Measurements from ENCODE around the gene ISG20. TPM values are rescaled to one million over a fixed set of nuclear protein-coding genes. Genes with fewer than 3 reads are reported as not detected.

The ISG20 gene
- total and polyA plus RNA-seq, 2 of the 8 experiments (the other 6 are each of a cell fraction or from before 2014, with no cell fraction given): 2.9 to 5.2 TPM

DNA sequence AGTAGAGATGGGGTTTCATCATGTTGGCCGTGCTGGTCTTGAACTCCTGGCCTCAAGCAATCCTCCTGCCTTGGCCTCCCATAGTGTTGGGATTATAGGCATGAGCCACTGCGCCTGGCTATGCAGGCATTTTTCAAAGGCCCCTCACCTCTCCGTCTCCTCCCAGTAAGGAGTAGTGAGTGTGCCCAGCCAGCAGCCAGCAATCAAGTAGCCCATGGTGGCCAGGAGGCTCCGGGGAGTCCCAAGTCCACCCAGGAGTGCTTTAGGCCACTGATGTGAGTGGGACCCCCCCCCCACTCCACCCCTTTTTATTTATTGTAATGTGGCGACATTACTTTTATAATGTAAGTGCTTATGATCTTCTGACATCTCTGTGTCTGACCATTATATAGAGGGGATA lies 8.1 kb downstream of the ISG20 start:
- no peaks in the 10 kb centered on the region for H3K23me2 ChIP-seq (ENCODE audit: low read depth, low read length)
- ChIA-PET CTCF (ENCODE audit: partially characterized antibody) (interaction anchor here (0.8 to 1.2 kb wide), 5 partner anchors 9 to 191 kb away, joined by 3 to 6 read pairs (median 4); no protein-coding TSS in a partner anchor), POLR2A (ENCODE audit: partially characterized antibody) (interaction anchor here (1.1 to 1.5 kb wide), 3 partner anchors 12 to 25 kb away, joined by 3 to 5 read pairs (median 4); no protein-coding TSS in a partner anchor)
- no peak overlapping the region for H2BK5ac ChIP-seq (ENCODE audit: low read depth, low read length)
- DNase-seq (ENCODE audit: low read depth in 1 of 2, low spot score in 2 of 2) (peak in 1 of 2 experiments; percentile 28), FAIRE-seq (no peak)
- H2BK12ac ChIP-seq (ENCODE audit: low read depth, low read length): no peak overlapping the region
- no peak overlapping the region for H2AK5ac ChIP-seq (ENCODE audit: low read depth, low read length)
- H2BK15ac ChIP-seq (ENCODE audit: low read length): no peak overlapping the region
- H3K27ac ChIP-seq (ENCODE audit: low read depth, low read length): no peak overlapping the region
- no peak overlapping the region for H3K4me3 ChIP-seq (ENCODE audit: extremely low read depth in 1 of 4, insufficient read depth in 2 of 4, low read depth in 3 of 4, low read length in 4 of 4)
- H3K23ac ChIP-seq (ENCODE audit: insufficient read length): no peak overlapping the region
- H3K9ac ChIP-seq (replicated peaks in 1 of 4; ENCODE audit: extremely low read depth in 1 of 4, low read depth in 3 of 4, low read length in 3 of 4): no peak overlapping the region
- peaks cover 0 to 8% (median 3%) of the 10 kb centered on the region in 4 experiments; a peak in 6 of 7 replicates for H3K4me1 ChIP-seq (replicated peaks in 1 of 4; ENCODE audit: control insufficient read depth in 3 of 4, insufficient read depth in 4 of 4, low read length in 3 of 4)
- H2BK20ac ChIP-seq (ENCODE audit: low read length): no peak overlapping the region
- H3K79me2 ChIP-seq (ENCODE audit: control insufficient read depth in 1 of 2, insufficient read depth in 2 of 2, low read length in 2 of 2): no peaks in the 10 kb centered on the region
- H3K36me3 ChIP-seq (ENCODE audit: control insufficient read depth in 2 of 4, insufficient read depth in 4 of 4, low read length in 3 of 4): no peaks in the 10 kb centered on the region
- no peak overlapping the region for H2BK120ac ChIP-seq (replicated peaks; ENCODE audit: low read depth, low read length)
- H3K56ac ChIP-seq (replicated peaks; ENCODE audit: insufficient read length, low read depth, low read length): no peak overlapping the region
- H4K5ac ChIP-seq (ENCODE audit: insufficient read length, low read depth, low read length): no peak overlapping the region
- H3K27me3 ChIP-seq (replicated peaks in 1 of 4; ENCODE audit: control insufficient read depth in 3 of 4, extremely low read depth in 1 of 4, insufficient read depth in 3 of 4, low read length in 3 of 4): no peaks in the 10 kb centered on the region
- no peak overlapping the region for H3K4ac ChIP-seq (replicated peaks; ENCODE audit: insufficient read length, low read depth, low read length)
- H3K18ac ChIP-seq (ENCODE audit: extremely low read depth, low read length): no peak overlapping the region
- no peak overlapping the region for H3K4me2 ChIP-seq (ENCODE audit: insufficient read depth in 1 of 2, low read depth in 2 of 2, low read length in 2 of 2)
- H4K91ac ChIP-seq (replicated peaks; ENCODE audit: insufficient read length, low read length): no peak overlapping the region
- H4K20me1 ChIP-seq (replicated peaks in 1 of 2; ENCODE audit: control insufficient read depth in 1 of 2, insufficient read depth in 2 of 2, low read length in 2 of 2): no peaks in the 10 kb centered on the region
- H3K9me3 ChIP-seq (ENCODE audit: insufficient read depth in 2 of 2, low read depth in 1 of 2, low read length in 1 of 2): no peaks in the 10 kb centered on the region
- no peaks in the 10 kb centered on the region; the same call in 1 of the 2 replicates for H3K79me1 ChIP-seq (ENCODE audit: low read depth, low read length)
- H2AFZ ChIP-seq (ENCODE audit: low read length): no peak overlapping the region
- no peak overlapping the region; the same call in 1 of the 2 replicates for H4K8ac ChIP-seq (ENCODE audit: extremely low read depth, insufficient read depth, low read length)
- H3K14ac ChIP-seq (ENCODE audit: insufficient read length): no peak overlapping the region
- TF ChIP-seq POU5F1 (IDR thresholded peaks at IDR 0.05; ENCODE audit: low read depth, low read length) (no peak), ASH2L (IDR thresholded peaks at IDR 0.05; ENCODE audit: low read length) (no peak), SAP30 (IDR thresholded peaks at IDR 0.05; ENCODE audit: insufficient read depth, insufficient replicate concordance, low read length) (no peak), RAD21 (IDR thresholded peaks at IDR 0.05 in 1 of 2, conservative IDR thresholded peaks at IDR 0.05 in 1 of 2; ENCODE audit: low read depth in 2 of 2, low read length in 2 of 2) (no peak), PHF8 (conservative IDR thresholded peaks at IDR 0.05; ENCODE audit: low read depth, low read length) (no peak), YY1 (IDR thresholded peaks at IDR 0.05; ENCODE audit: low read depth, low read length) (no peak), CHD1 (IDR thresholded peaks at IDR 0.05; ENCODE audit: low read depth, low read length) (no peak), TEAD4 (IDR thresholded peaks at IDR 0.05; ENCODE audit: low read depth, low read length) (no peak), KDM5A (IDR thresholded peaks at IDR 0.05; ENCODE audit: low read length) (no peak), NRF1 (IDR thresholded peaks at IDR 0.05; ENCODE audit: low read depth, low read length) (no peak), SP1 (IDR thresholded peaks at IDR 0.05; ENCODE audit: low read depth, low read length) (no peak), FOSL1 (IDR thresholded peaks at IDR 0.05; ENCODE audit: insufficient read depth, low read depth, low read length) (no peak), JUND (IDR thresholded peaks at IDR 0.05; ENCODE audit: low read length) (no peak)
- TF ChIP-seq, protein P1, sequence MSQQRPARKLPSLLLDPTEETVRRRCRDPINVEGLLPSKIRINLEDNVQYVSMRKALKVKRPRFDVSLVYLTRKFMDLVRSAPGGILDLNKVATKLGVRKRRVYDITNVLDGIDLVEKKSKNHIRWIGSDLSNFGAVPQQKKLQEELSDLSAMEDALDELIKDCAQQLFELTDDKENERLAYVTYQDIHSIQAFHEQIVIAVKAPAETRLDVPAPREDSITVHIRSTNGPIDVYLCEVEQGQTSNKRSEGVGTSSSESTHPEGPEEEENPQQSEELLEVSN (IDR thresholded peaks at IDR 0.05): no peak
- WGBS, 2 experiments (ENCODE audit: extremely low coverage in 1 of 2, insufficient coverage in 1 of 2, insufficient read length in 1 of 2, insufficient replicate concordance in 2 of 2, low coverage in 1 of 2, low lambda C conversion rate in 2 of 2, missing lambda C conversion rate in 1 of 2): 75% methylated on average over 4 of the region's 5 CpGs; no CpG with 5 or more reads in 1 of the 2 experiments
